ENCODE results near the gene DOCK4.

The DOCK4 gene

DNA sequence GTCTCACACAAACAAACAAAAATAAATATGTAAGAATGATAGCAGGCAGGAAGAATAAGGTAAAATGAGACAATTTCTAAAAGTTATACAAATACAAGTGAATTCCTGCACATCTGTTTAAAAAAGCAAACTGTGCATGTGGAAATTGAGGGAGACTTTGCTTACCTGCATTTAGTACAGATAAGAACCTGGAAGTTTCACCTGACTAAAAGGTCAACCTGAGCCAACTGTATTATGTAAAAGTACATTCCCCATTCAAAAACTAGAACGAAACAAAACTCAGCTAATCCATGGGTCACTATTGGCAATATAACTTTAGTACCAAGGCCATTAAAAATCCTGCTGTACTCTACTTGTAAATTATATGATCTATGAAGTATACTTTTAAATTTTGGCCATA, 127.1 kb downstream of the DOCK4 start:
- TF ChIP-seq, protein P1, sequence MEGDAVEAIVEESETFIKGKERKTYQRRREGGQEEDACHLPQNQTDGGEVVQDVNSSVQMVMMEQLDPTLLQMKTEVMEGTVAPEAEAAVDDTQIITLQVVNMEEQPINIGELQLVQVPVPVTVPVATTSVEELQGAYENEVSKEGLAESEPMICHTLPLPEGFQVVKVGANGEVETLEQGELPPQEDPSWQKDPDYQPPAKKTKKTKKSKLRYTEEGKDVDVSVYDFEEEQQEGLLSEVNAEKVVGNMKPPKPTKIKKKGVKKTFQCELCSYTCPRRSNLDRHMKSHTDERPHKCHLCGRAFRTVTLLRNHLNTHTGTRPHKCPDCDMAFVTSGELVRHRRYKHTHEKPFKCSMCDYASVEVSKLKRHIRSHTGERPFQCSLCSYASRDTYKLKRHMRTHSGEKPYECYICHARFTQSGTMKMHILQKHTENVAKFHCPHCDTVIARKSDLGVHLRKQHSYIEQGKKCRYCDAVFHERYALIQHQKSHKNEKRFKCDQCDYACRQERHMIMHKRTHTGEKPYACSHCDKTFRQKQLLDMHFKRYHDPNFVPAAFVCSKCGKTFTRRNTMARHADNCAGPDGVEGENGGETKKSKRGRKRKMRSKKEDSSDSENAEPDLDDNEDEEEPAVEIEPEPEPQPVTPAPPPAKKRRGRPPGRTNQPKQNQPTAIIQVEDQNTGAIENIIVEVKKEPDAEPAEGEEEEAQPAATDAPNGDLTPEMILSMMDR (IDR thresholded peaks at IDR 0.05; ENCODE audit: low read depth, low read length) = no peak
- H3K4me3 ChIP-seq (ENCODE audit: low read depth, low read length) = no peak overlapping the region

DNA sequence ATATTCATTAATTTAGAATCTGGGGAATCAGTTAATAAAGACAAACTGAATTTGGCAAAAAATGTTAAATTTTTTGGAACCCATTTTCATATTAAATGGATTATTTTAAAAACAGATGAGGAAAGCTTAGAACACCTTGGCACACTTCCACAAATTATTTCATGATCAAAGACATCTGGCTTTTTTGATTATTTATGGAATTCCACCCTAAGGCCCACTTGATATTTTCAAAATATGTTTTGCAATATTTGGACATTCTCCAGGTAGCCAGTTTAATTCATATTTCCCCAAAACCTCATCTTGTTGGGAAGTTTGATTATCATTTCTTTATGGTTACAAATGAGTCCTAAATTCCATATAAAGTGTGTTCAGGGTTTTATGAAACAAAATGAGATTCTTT, 129.9 kb downstream of the DOCK4 start:
- TF ChIP-seq, protein P1 (IDR thresholded peaks at IDR 0.05; ENCODE audit: low read depth, low read length) = no peak
- H3K4me3 ChIP-seq (ENCODE audit: low read depth, low read length) = no peak overlapping the region

DNA sequence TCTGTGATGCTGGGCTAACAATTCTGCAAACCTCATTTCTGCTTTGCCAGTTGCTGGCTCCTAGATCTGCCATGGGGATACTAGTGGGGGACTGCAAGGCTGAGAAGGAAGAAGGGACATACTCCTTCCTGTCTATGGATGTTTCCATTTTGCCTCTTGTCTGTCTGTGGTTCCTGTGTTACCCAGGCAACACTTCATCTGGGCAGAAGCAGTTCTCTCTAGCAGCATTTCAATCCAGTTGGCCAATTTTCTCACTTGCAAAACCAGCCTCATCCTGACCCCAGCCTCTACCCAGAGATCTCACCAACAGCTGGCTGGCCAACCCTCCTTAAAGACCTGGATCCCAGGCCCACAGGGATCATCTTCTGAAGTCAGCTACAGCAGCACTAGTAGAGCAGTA, 131.7 kb downstream of the DOCK4 start:
- TF ChIP-seq, protein P1 (IDR thresholded peaks at IDR 0.05; ENCODE audit: low read depth, low read length) = no peak

DNA sequence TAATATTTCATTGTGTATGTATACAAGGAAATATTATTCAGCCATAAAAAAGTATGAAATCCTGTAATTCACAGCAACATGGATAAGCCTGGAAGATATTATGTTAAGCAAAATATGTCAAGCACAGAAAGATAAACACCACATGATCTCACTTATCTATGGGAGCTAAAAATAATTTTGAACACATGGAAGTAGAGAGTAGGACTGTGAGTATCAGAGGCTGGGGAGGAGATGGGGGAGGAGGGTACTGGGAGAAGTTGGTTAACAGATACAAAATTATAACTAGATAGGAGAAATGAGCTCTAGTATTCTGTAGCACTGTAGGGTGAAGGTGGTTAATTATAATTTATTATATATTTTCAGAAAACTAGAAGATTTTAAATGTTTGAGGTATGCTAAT, 132.7 kb downstream of the DOCK4 start:
- TF ChIP-seq, protein P1 (IDR thresholded peaks at IDR 0.05; ENCODE audit: low read depth, low read length) = no peak

More for the DNA sequence above, 131.7 kb downstream of the DOCK4 start:
- H3K4me3 ChIP-seq (ENCODE audit: low read depth, low read length) = no peak overlapping the region

DNA sequence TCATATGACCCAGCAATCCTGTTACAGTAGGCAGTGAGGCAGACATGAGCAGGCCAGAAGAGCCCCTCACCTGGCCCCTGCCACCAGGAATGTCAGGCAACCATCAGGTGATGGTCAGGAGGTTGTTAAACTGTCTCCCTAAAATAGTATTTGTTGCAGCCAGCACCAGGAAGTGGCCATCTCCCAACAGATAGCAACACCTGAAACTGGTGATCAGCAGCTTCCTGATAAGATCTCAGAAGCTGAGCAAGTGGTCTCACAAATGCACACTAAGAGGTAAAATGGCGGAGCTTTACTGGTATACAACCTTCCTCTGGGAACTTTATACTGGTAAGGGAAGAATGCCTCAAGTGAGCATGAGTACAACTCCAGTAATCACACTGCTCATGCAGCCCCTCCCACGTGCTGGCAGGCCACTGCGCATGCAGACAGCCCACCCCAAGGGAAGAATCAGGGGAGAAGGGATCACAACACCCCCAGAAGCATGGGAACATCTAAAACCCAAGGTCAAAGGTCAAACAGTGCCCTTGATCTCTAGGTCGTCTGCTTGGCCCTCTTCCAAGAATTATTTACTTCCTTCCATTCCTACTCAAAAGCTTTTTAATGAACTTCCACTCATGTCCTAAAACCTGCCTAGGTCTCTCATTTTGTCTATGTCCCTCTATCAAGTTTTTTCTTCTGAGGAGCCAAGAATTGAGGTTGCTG, 133.5 kb downstream of the DOCK4 start:
- TF ChIP-seq, protein P1 (IDR thresholded peaks at IDR 0.05; ENCODE audit: low read depth, low read length) = no peak
- no peak overlapping the region for H3K4me3 ChIP-seq (ENCODE audit: low read depth, low read length)

More for the DNA sequence above, 132.7 kb downstream of the DOCK4 start:
- no peak overlapping the region for H3K4me3 ChIP-seq (ENCODE audit: low read depth, low read length)

DNA sequence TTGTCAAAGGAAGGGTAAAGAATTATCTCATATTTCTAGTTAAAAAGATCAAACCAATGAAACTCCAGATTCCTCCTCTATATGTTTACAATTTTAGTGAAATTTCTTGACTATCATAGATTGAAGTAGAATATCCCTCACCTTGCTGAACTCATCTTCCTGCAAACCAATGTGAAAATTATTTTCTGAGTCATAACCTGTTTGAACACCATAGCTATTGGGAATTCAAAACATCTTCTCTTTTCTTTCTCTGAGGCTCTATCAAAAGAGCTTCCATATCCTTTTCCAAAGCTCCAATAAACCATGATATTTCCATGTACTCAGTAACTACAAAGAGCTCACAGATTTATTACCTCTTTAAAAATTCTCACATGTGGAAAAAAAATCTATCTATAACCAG, 134.3 kb downstream of the DOCK4 start:
- TF ChIP-seq, protein P1 (IDR thresholded peaks at IDR 0.05; ENCODE audit: low read depth, low read length) = no peak
- H3K4me3 ChIP-seq (ENCODE audit: low read depth, low read length) = no peak overlapping the region

DNA sequence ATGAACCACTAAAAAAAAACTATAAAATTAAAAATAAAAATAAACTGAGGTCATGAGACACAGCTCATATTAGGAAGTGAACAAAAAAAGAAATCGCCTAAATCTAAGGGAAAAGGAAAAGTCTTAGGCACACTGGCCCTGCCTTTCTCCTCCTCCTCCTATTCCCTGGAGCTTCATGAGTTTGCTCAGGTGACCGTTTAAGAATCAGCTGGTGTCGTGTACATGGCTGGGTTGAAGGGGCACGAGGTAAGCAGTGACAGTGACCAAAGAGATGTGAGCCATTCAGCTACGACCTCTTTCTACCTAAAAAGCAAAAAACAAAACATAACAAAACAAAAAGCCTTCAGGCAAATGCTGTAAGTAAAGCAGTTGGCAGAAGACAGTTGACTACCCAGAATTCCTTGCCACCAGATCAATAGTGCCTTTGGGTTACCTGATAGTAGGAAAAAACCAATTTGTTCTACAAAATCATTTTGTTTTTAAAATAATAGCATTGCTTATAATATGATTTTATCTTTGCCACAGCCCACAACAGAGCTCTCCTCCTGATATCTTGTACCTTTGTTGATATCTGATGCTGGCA, 135.4 kb downstream of the DOCK4 start:
- H3K4me3 ChIP-seq (ENCODE audit: low read depth, low read length) = no peak overlapping the region
- TF ChIP-seq, protein P1 (IDR thresholded peaks at IDR 0.05; ENCODE audit: low read depth, low read length) = no peak

All from WI38 (cell line).